CD4-positive, alpha-beta T cell (primary cell): ENCODE measurements around the gene CASP4. TPM values are rescaled to one million over a fixed set of nuclear protein-coding genes. Genes with fewer than 3 reads are reported as not detected.
"Not testable (repeated sequence)": the region's sequence is repeated elsewhere in the genome, so short reads cannot be mapped to it uniquely, and the experiment has no call there.

Source experiments
- ATAC-seq: fragments of 200-7000 bp; cut with Tn5 transposase; one replicate; pipeline ENCODE4 v1.10.0; 2022; ENCODE audit warnings: mild to moderate bottlenecking; ENCODE audit not compliant: poor library complexity
- CTCF ChIA-PET: fragments of 350-600 bp; sonication (Branson Sonifier 250); formaldehyde crosslinking; loops from one replicate; lab custom pipeline; 2021; ENCODE audit warnings: antibody characterized with exemption, inconsistent platforms; lab: Charles Lee
- POLR2A ChIA-PET: fragments of 350-600 bp; sonication (Branson Sonifier 250); formaldehyde crosslinking; loops from one replicate; lab custom pipeline; 2021; ENCODE audit warnings: antibody characterized with exemption, inconsistent platforms; lab: Charles Lee
- DNase-seq, 14 experiments: peaks; one replicate each; pipeline ENCODE4 v3.0.0-alpha.2; 2013 to 2020; ENCODE audit warnings: mixed read lengths in 2 of 14
- H3K27ac ChIP-seq, 2 donors: one replicate each; pipeline versions ENCODE4 v1.5.1 to v1.7.0; 2013; ENCODE audit warnings: low read length in 2 of 2, low read depth in 1 of 2, mild to moderate bottlenecking in 1 of 2
- H3K27me3 ChIP-seq, 2 experiments: 1 replicate in 1 of 2; 2 replicates in 1 of 2; pipeline versions ENCODE4 v1.6.1 to v1.7.0; 2013; ENCODE audit warnings: low read length in 2 of 2, control low read depth in 1 of 2, mild to moderate bottlenecking in 1 of 2, moderate library complexity in 1 of 2; ENCODE audit not compliant: insufficient read depth in 2 of 2, control insufficient read depth in 1 of 2
- H3K36me3 ChIP-seq: one replicate; pipeline ENCODE4 v1.6.1; 2013; ENCODE audit warnings: low read length, control low read depth; ENCODE audit not compliant: insufficient read depth
- H3K4me1 ChIP-seq: one replicate; pipeline ENCODE4 v1.6.1; 2013; ENCODE audit warnings: low read length, control low read depth; ENCODE audit not compliant: insufficient read depth
- H3K4me3 ChIP-seq: one replicate; pipeline ENCODE4 v1.5.1; 2013; ENCODE audit warnings: mild to moderate bottlenecking, low read length, moderate library complexity
- H3K9me3 ChIP-seq, 2 experiments: 1 replicate in 1 of 2; 2 replicates in 1 of 2; pipeline versions ENCODE4 v1.6.1 to v1.7.0; 2013; ENCODE audit warnings: low read length in 2 of 2, mild to moderate bottlenecking in 2 of 2, control low read depth in 1 of 2, moderate library complexity in 1 of 2; ENCODE audit not compliant: control insufficient read depth in 1 of 2, insufficient read depth in 1 of 2
- H3K27ac Mint-ChIP-seq: one replicate; pipeline ENCODE4 v1.8.0; 2020; ENCODE audit warnings: mixed read lengths
- H3K27me3 Mint-ChIP-seq: one replicate; pipeline ENCODE4 v1.8.0; 2021; ENCODE audit warnings: mixed read lengths
- H3K36me3 Mint-ChIP-seq: one replicate; pipeline ENCODE4 v1.8.0; 2021; ENCODE audit warnings: low read depth, mixed read lengths
- H3K4me1 Mint-ChIP-seq: one replicate; pipeline ENCODE4 v1.8.0; 2021; ENCODE audit warnings: low read depth, mixed read lengths
- H3K4me3 Mint-ChIP-seq: one replicate; pipeline ENCODE4 v1.8.0; 2020; ENCODE audit warnings: mild to moderate bottlenecking, mixed read lengths
- H3K9me3 Mint-ChIP-seq: one replicate; pipeline ENCODE4 v1.8.0; 2020; ENCODE audit warnings: mixed read lengths
- CTCF ChIP-seq: fragments of 200-600 bp; IDR thresholded peaks from one replicate; pipeline ENCODE4 v1.8.0; 2022; ENCODE audit warnings: antibody characterized with exemption, mild to moderate bottlenecking
- intact Hi-C, 2 experiments: fragments of 100-400 bp; cut with DNase I in 1 of 2; cut with micrococcal nuclease in 1 of 2; formaldehyde crosslinking; loops; one replicate each; pipeline versions ENCODE4 v1.15.1 to v1.9.0; 2023 to 2025; cut with DNase I, micrococcal nuclease
- total RNA-seq, 174 experiments: library from RNA in 2 of 174; stranded (reverse) in 2 of 174; gene quantifications; one replicate each; pipeline ENCODE4 v1.2.3 and lab custom pipeline; 2021 to 2026

Gene CASP4
- total RNA-seq, 2 experiments from 2014 or later: 54.3 to 56.3 TPM

- Histone ChIP-seq H3K27me3 (no peaks in the 10 kb centered on the region), H3K4me3 (no peak overlapping the region), H3K27ac (no peak overlapping the region), H3K4me1 (no peaks in the 10 kb centered on the region), H3K9me3 (peaks cover 0 to 5% of the 10 kb centered on the region in 2 experiments), H3K36me3 (no peaks in the 10 kb centered on the region)
- peaks cover 5% of the 10 kb centered on the region for H3K9me3 Mint-ChIP-seq
- POLR2A ChIA-PET: no interaction called here
- no peak overlapping the region for H3K4me3 Mint-ChIP-seq
- H3K36me3 Mint-ChIP-seq: no peaks in the 10 kb centered on the region
- CTCF ChIA-PET: interaction anchor here (1.3 kb wide), 1 partner anchor 15 kb away, joined by 4 read pairs; no protein-coding TSS in a partner anchor
- no peak overlapping the region for H3K27ac Mint-ChIP-seq
- ATAC-seq (no peak), DNase-seq (no peak)
- H3K27me3 Mint-ChIP-seq: no peaks in the 10 kb centered on the region
- H3K4me1 Mint-ChIP-seq: no peaks in the 10 kb centered on the region
- intact Hi-C loops: no loop called here
- no peak for TF ChIP-seq CTCF
These were observed 16.4 kb upstream of the CASP4 start for GRCh38 chr11:104984808-104985207.

GRCh38 chr11:104979839-104980238 is 11.5 kb upstream of the CASP4 start:
- H3K4me3 Mint-ChIP-seq: no peak overlapping the region
- no peak for ATAC-seq
- intact Hi-C loops: no loop called here

GRCh38 chr11:104973616-104974015 is 5.2 kb upstream of the CASP4 start:
- H3K36me3 ChIP-seq: no peaks in the 10 kb centered on the region
- no peak for TF ChIP-seq CTCF
- DNase-seq: no peak
- ATAC-seq: no peak
- H3K4me3 Mint-ChIP-seq: no peak overlapping the region
- H3K27me3 Mint-ChIP-seq: no peaks in the 10 kb centered on the region
- no peaks in the 10 kb centered on the region for H3K9me3 ChIP-seq
- POLR2A ChIA-PET: no interaction called here
- H3K4me1 Mint-ChIP-seq: peaks cover 3% of the 10 kb centered on the region
- H3K4me3 ChIP-seq: no peak overlapping the region
- peaks cover 8% of the 10 kb centered on the region for H3K9me3 Mint-ChIP-seq
- intact Hi-C loops: no loop called here
- H3K27me3 ChIP-seq: no peaks in the 10 kb centered on the region
- H3K36me3 Mint-ChIP-seq: peaks cover 10% of the 10 kb centered on the region
- H3K27ac ChIP-seq: no peak overlapping the region
- CTCF ChIA-PET: no interaction called here
- peaks cover 6% of the 10 kb centered on the region for H3K4me1 ChIP-seq
- no peak overlapping the region for H3K27ac Mint-ChIP-seq

More at GRCh38 chr11:104979839-104980238, 11.5 kb upstream of the CASP4 start:
- no peak overlapping the region for H3K27ac ChIP-seq
- Mint-ChIP-seq H3K27ac (no peak overlapping the region), H3K4me1 (no peaks in the 10 kb centered on the region), H3K9me3 (no peaks in the 10 kb centered on the region), H3K36me3 (peaks cover 3% of the 10 kb centered on the region), H3K27me3 (no peaks in the 10 kb centered on the region)
- no peak for TF ChIP-seq CTCF
- no peak for DNase-seq
- no peaks in the 10 kb centered on the region for H3K4me1 ChIP-seq
- no peaks in the 10 kb centered on the region for H3K9me3 ChIP-seq
- no peaks in the 10 kb centered on the region for H3K27me3 ChIP-seq
- H3K4me3 ChIP-seq: no peak overlapping the region
- no peaks in the 10 kb centered on the region for H3K36me3 ChIP-seq
- CTCF ChIA-PET: no interaction called here
- POLR2A ChIA-PET: no interaction called here

- intact Hi-C loops, H3K4me1 Mint-ChIP-seq, ATAC-seq, H3K4me1 ChIP-seq, POLR2A ChIA-PET, H3K4me3 ChIP-seq, H3K4me3 Mint-ChIP-seq, CTCF ChIA-PET, H3K27me3 Mint-ChIP-seq, H3K9me3 ChIP-seq, H3K27ac ChIP-seq, H3K27ac Mint-ChIP-seq, DNase-seq, H3K27me3 ChIP-seq, H3K36me3 ChIP-seq, H3K9me3 Mint-ChIP-seq: not testable (repeated sequence)
- peaks cover 17% of the 10 kb centered on the region for H3K36me3 Mint-ChIP-seq
These were observed 4.5 kb upstream of the CASP4 start for GRCh38 chr11:104972924-104973323.
